ENCODE data around the gene OR2V1.

- TF ChIP-seq CTCF (IDR thresholded peaks at IDR 0.05; ENCODE audit: low read depth, low read length, poor library complexity, severe bottlenecking) (no peak), EZH2phosphoT487 (IDR thresholded peaks at IDR 0.05; ENCODE audit: borderline replicate concordance, low read length) (no peak)
These were observed 36.1 kb upstream of the OR2V1 start for GRCh38 chr5:181166812-181167733.

Data from DOHH2 (cell line).